A549 (cell line): ENCODE data around the gene SORL1. TPM values are rescaled to one million over a fixed set of nuclear protein-coding genes. Genes with fewer than 3 reads are reported as not detected.

Experiments used
- ATAC-seq, 2 experiments: fragments of 200-7000 bp in 1 of 2; fragments of >200 bp in 1 of 2; cut with Nextera tagmentation in 1 of 2; cut with Tn5 transposase in 1 of 2; 3 replicates each; pipeline versions ENCODE4 v1.8.0 to v1.9.1; 2018 to 2020; ENCODE audit warnings: mild to moderate bottlenecking in 1 of 2, moderate library complexity in 1 of 2
- CTCF ChIA-PET: fragments of 300-600 bp; sonication (Branson Sonifier 250); formaldehyde crosslinking; extraction: SDS; loops from one replicate; lab custom pipeline; 2021; ENCODE audit warnings: antibody characterized with exemption, inconsistent platforms; lab: Yijun Ruan, JAX
- POLR2A ChIA-PET: fragments of 350-600 bp; formaldehyde crosslinking; extraction: SDS; loops from one replicate; lab custom pipeline; 2021; ENCODE audit warnings: antibody characterized with exemption, inconsistent platforms; lab: Yijun Ruan, JAX
- DNase-seq, 2 experiments: peaks; one replicate each; pipeline versions ENCODE4 v3.0.0 to v3.0.0-alpha.2; 2011 to 2016; ENCODE audit warnings: low read depth in 1 of 2, low spot score in 1 of 2
- FAIRE-seq: peaks from 2 replicates; lab custom pipeline; 2011; peaks lifted over from hg19 to GRCh38; lab: Jason Lieb, UNC
- H3K27ac ChIP-seq, 2 experiments: fragments of >200 bp; sonication (Bioruptor Twin); formaldehyde crosslinking; 3 replicates each; pipeline ENCODE4 v1.5.1; 2016 to 2017
- H3K4me1 ChIP-seq: fragments of >200 bp; sonication (Bioruptor Twin); formaldehyde crosslinking; 3 replicates; pipeline ENCODE4 v1.6.1; 2016
- H3K4me2 ChIP-seq: fragments of >200 bp; sonication (Bioruptor Twin); formaldehyde crosslinking; 3 replicates; pipeline ENCODE4 v1.6.1; 2016
- H3K4me3 ChIP-seq: fragments of >200 bp; sonication (Bioruptor Twin); formaldehyde crosslinking; 3 replicates; pipeline ENCODE4 v1.5.1; 2016
- H3K9me3 ChIP-seq: fragments of >200 bp; sonication (Bioruptor Twin); formaldehyde crosslinking; 3 replicates; pipeline ENCODE4 v1.6.1; 2016
- ATOH8 ChIP-seq: fragments of 250-450 bp; sonication (Bioruptor Pico); IDR thresholded peaks from 2 replicates; pipeline ENCODE4 v1.5.0; 2020; ENCODE audit warnings: low read depth, mild to moderate bottlenecking, moderate library complexity
- CBX2 ChIP-seq: fragments of 200-600 bp; sonication (generic); IDR thresholded peaks from 2 replicates; pipeline ENCODE4 v1.6.1; 2016; ENCODE audit warnings: low read depth, mild to moderate bottlenecking, borderline replicate concordance
- CBX8 ChIP-seq: fragments of 200-600 bp; sonication (generic); IDR thresholded peaks from 2 replicates; pipeline ENCODE4 v1.6.1; 2016
- CEBPB ChIP-seq, 2 experiments: fragments of >200 bp in 1 of 2; sonication (Bioruptor Twin) in 1 of 2; formaldehyde crosslinking in 1 of 2; IDR thresholded peaks; 2 replicates each; pipeline ENCODE4 v1.6.1; 2012 to 2016
- CHD2 ChIP-seq: fragments of 150-350 bp; IDR thresholded peaks from 2 replicates; pipeline ENCODE4 v1.6.1; 2014; ENCODE audit warnings: low read length; ENCODE audit not compliant: partially characterized antibody
- ELK1 ChIP-seq: fragments of 150-350 bp; IDR thresholded peaks from 2 replicates; pipeline ENCODE4 v1.6.1; 2014; ENCODE audit warnings: low read depth, mild to moderate bottlenecking, low read length
- FOXS1 ChIP-seq: fragments of 250-450 bp; sonication (Bioruptor Pico); IDR thresholded peaks from 2 replicates; pipeline ENCODE4 v1.5.0; 2020; ENCODE audit warnings: mild to moderate bottlenecking, moderate library complexity
- HDAC2 ChIP-seq: fragments of 200-600 bp; sonication (generic); IDR thresholded peaks from 2 replicates; pipeline ENCODE4 v1.6.1; 2016
- HEYL ChIP-seq: fragments of 250-450 bp; sonication (Bioruptor Pico); IDR thresholded peaks from 2 replicates; pipeline ENCODE4 v1.8.0; 2021; ENCODE audit warnings: mild to moderate bottlenecking, moderate library complexity
- HOXA7 ChIP-seq: fragments of 250-450 bp; sonication (Bioruptor Pico); IDR thresholded peaks from 2 replicates; pipeline ENCODE4 v1.5.0; 2020; ENCODE audit warnings: mild to moderate bottlenecking, moderate library complexity
- HOXB13 ChIP-seq: fragments of 250-450 bp; sonication (Bioruptor Pico); IDR thresholded peaks from 2 replicates; pipeline ENCODE4 v1.5.0; 2020; ENCODE audit warnings: low read depth, mild to moderate bottlenecking, moderate library complexity
- JUN ChIP-seq, 2 experiments: fragments of >200 bp; sonication (Bioruptor Twin); formaldehyde crosslinking; IDR thresholded peaks; 2 replicates in 1 of 2; 3 replicates in 1 of 2; pipeline ENCODE4 v1.6.1; 2016 to 2017
- JUNB ChIP-seq: fragments of >200 bp; sonication (Bioruptor Twin); formaldehyde crosslinking; IDR thresholded peaks from 2 replicates; pipeline ENCODE4 v1.6.1; 2016
- KDM1A ChIP-seq: fragments of 200-600 bp; sonication (generic); IDR thresholded peaks from 2 replicates; pipeline ENCODE4 v1.6.1; 2016; ENCODE audit warnings: low read depth, mild to moderate bottlenecking
- KDM5A ChIP-seq: fragments of 200-600 bp; sonication (generic); IDR thresholded peaks from 2 replicates; pipeline ENCODE4 v1.6.1; 2016; ENCODE audit warnings: antibody characterized with exemption, mild to moderate bottlenecking
- MAFK ChIP-seq: fragments of 450-650 bp; IDR thresholded peaks from 2 replicates; pipeline ENCODE4 v1.6.1; 2014; ENCODE audit not compliant: partially characterized antibody
- MAX ChIP-seq: IDR thresholded peaks from 2 replicates; pipeline ENCODE4 v1.6.1; 2012
- MAZ ChIP-seq: fragments of 150-350 bp; IDR thresholded peaks from 2 replicates; pipeline ENCODE4 v1.6.1; 2014; ENCODE audit warnings: antibody characterized with exemption, low read depth, low read length, borderline replicate concordance
- PBX3 ChIP-seq: IDR thresholded peaks from 2 replicates; pipeline ENCODE4 v1.6.1; 2012
- RAD21 ChIP-seq, 2 experiments: fragments of >200 bp in 1 of 2; sonication (Bioruptor Twin) in 1 of 2; formaldehyde crosslinking in 1 of 2; IDR thresholded peaks in 1 of 2; conservative IDR thresholded peaks in 1 of 2; 2 replicates in 1 of 2; 3 replicates in 1 of 2; pipeline ENCODE4 v1.6.1; 2012 to 2018; ENCODE audit warnings: inconsistent platforms in 1 of 2
- RCOR1 ChIP-seq: fragments of 150-350 bp; IDR thresholded peaks from 2 replicates; pipeline ENCODE4 v1.6.1; 2014; ENCODE audit warnings: antibody characterized with exemption, low read length, low read depth
- TP53 ChIP-seq: fragments of 250-450 bp; sonication (Bioruptor Pico); IDR thresholded peaks from 2 replicates; pipeline ENCODE4 v1.5.0; 2021; ENCODE audit warnings: mild to moderate bottlenecking, moderate library complexity
- ZC3H11A ChIP-seq: fragments of 450-650 bp; IDR thresholded peaks from 2 replicates; pipeline ENCODE4 v1.6.1; 2014; ENCODE audit warnings: antibody characterized with exemption, mild to moderate bottlenecking
- ZFP36 ChIP-seq: fragments of 450-650 bp; IDR thresholded peaks from 2 replicates; pipeline ENCODE4 v1.6.1; 2014; ENCODE audit warnings: borderline replicate concordance; ENCODE audit not compliant: partially characterized antibody
- WGBS: methylation state at CpG from one replicate; pipeline ENCODE4 v1.1.6; 2017; ENCODE audit errors: missing lambda C conversion rate; 5-methylcytosine and 5-hydroxymethylcytosine counted together
- polyA plus RNA-seq, 4 experiments: library from polyadenylated mRNA; depleted of rRNA in 3 of 4; stranded (reverse); fragments of >200 nt; fragmentation: RNase III in 1 of 4; extraction: RNeasy Plus Mini Kit Qiagen cat#74134 plus additional on column Dnase treatment in 1 of 4; gene quantifications; 2 replicates in 3 of 4; 3 replicates in 1 of 4; pipeline ENCODE4 v1.2.3, GENCODE V29; 2011 to 2017
- TF ChIP-seq, protein P1 (sequence below): IDR thresholded peaks from 2 replicates; pipeline ENCODE4 v1.6.1; 2012; ENCODE audit warnings: low read depth, borderline replicate concordance
- TF ChIP-seq, protein P2 (sequence below): fragments of >200 bp; sonication (Bioruptor Twin); formaldehyde crosslinking; IDR thresholded peaks from 2 replicates; pipeline ENCODE4 v1.6.1; 2016

The SORL1 gene
- polyA plus RNA-seq, 2 of the 4 experiments (the other 2 are of a cell fraction) = 0.45 to 3.8 TPM

- TF ChIP-seq FOXS1 (CRISPR knock-in tag) (no peak), CEBPB (IDR thresholded peaks at IDR 0.05) (no peak), RCOR1 (no peak), HDAC2 (no peak), KDM5A (no peak), HOXA7 (CRISPR knock-in tag) (no peak), KDM1A (no peak), ZC3H11A (no peak), ZFP36 (no peak), TP53 (CRISPR knock-in tag) (no peak), CHD2 (no peak), MAX (no peak)
- CTCF ChIA-PET = interaction anchor here (1.2 kb wide), 1 partner anchor 26 kb away, joined by 3 read pairs; no protein-coding TSS in a partner anchor
- Histone ChIP-seq H3K4me1 (no peaks in the 10 kb centered on the region), H3K27ac (no peak overlapping the region), H3K9me3 (no peaks in the 10 kb centered on the region), H3K4me3 (no peak overlapping the region), H3K4me2 (no peak overlapping the region)
- 61% methylated on average over 5 of the region's 11 CpGs for WGBS
- no peak for DNase-seq
- ATAC-seq = no peak
- POLR2A ChIA-PET = no interaction called here
- no peak for FAIRE-seq
Observed at GRCh38 chr11:121522043-121522941, 70.2 kb downstream of the SORL1 start.

- WGBS = 77% methylated on average over 13 of the region's 13 CpGs
- no peaks in the 10 kb centered on the region for H3K4me1 ChIP-seq
- ChIA-PET POLR2A (no interaction called here), CTCF (no interaction called here)
- no peak for FAIRE-seq
- no peak for ATAC-seq
- no peak overlapping the region for H3K4me3 ChIP-seq
- no peak overlapping the region for H3K4me2 ChIP-seq
- H3K9me3 ChIP-seq = no peaks in the 10 kb centered on the region
- no peak overlapping the region for H3K27ac ChIP-seq
- TF ChIP-seq, protein P1, sequence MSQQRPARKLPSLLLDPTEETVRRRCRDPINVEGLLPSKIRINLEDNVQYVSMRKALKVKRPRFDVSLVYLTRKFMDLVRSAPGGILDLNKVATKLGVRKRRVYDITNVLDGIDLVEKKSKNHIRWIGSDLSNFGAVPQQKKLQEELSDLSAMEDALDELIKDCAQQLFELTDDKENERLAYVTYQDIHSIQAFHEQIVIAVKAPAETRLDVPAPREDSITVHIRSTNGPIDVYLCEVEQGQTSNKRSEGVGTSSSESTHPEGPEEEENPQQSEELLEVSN = no peak
- TF ChIP-seq MAZ = no peak
- no peak for TF ChIP-seq RAD21 (conservative IDR thresholded peaks at IDR 0.05 in 1 of 2, IDR thresholded peaks at IDR 0.05 in 1 of 2)
- no peak for TF ChIP-seq PBX3
- TF ChIP-seq, protein P2, sequence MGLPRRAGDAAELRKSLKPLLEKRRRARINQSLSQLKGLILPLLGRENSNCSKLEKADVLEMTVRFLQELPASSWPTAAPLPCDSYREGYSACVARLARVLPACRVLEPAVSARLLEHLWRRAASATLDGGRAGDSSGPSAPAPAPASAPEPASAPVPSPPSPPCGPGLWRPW = no peak
- no peak for TF ChIP-seq HEYL (CRISPR knock-in tag)
- no peak for TF ChIP-seq HOXB13 (CRISPR knock-in tag)
- TF ChIP-seq CBX2 = no peak
- no peak for TF ChIP-seq ATOH8 (CRISPR knock-in tag)
- TF ChIP-seq MAFK = no peak
- TF ChIP-seq CBX8 = no peak
- no peak for TF ChIP-seq ELK1
- TF ChIP-seq JUNB = no peak
- TF ChIP-seq JUN (IDR thresholded peaks at IDR 0.05) = no peak
- no peak for DNase-seq
Observed at GRCh38 chr11:121523581-121524232, 71.6 kb downstream of the SORL1 start.
